ENCODE results near the gene PUM2.
"Not testable (repeated sequence)": the region's sequence is repeated elsewhere in the genome, so short reads cannot be mapped to it uniquely, and the experiment has no call there.

The PUM2 gene

GRCh38 chr2:20288642-20289340 lies 61.9 kb downstream of the PUM2 start:
- peaks cover 3% of the 10 kb centered on the region for H3K4me1 ChIP-seq (ENCODE audit: control insufficient read depth, insufficient read depth, low read length, poor library complexity, severe bottlenecking)
- H3K9me3 ChIP-seq (ENCODE audit: control insufficient read depth, low read length): no peaks in the 10 kb centered on the region
- 86 to 92% methylated on average over 2 to 3 of the region's 7 CpGs for WGBS, 2 experiments (ENCODE audit: insufficient coverage in 2 of 2)
- H3K36me3 ChIP-seq (ENCODE audit: control insufficient read depth, insufficient read depth, low read length): peaks cover 74% of the 10 kb centered on the region
- H3K4me3 ChIP-seq (ENCODE audit: extremely low read depth, insufficient read depth, low read length, poor library complexity, severe bottlenecking): no peak overlapping the region
- no peak overlapping the region for H3K27ac ChIP-seq (ENCODE audit: low read depth, low read length, severe bottlenecking)

GRCh38 chr2:20282916-20283592 lies 67.6 kb downstream of the PUM2 start:
- Histone ChIP-seq H3K27ac (ENCODE audit: low read depth, low read length, severe bottlenecking) (no peak overlapping the region), H3K9me3 (ENCODE audit: control insufficient read depth, low read length) (no peaks in the 10 kb centered on the region), H3K36me3 (ENCODE audit: control insufficient read depth, insufficient read depth, low read length) (peaks cover 69% of the 10 kb centered on the region), H3K4me3 (ENCODE audit: extremely low read depth, insufficient read depth, low read length, poor library complexity, severe bottlenecking) (no peak overlapping the region), H3K4me1 (ENCODE audit: control insufficient read depth, insufficient read depth, low read length, poor library complexity, severe bottlenecking) (no peaks in the 10 kb centered on the region)
- WGBS, 2 experiments (ENCODE audit: insufficient coverage in 2 of 2): 95 to 100% methylated on average over 2 to 3 of the region's 3 CpGs

- Histone ChIP-seq H3K9me3 (ENCODE audit: control insufficient read depth, low read length) (no peaks in the 10 kb centered on the region), H3K4me3 (ENCODE audit: extremely low read depth, insufficient read depth, low read length, poor library complexity, severe bottlenecking) (no peak overlapping the region), H3K4me1 (ENCODE audit: control insufficient read depth, insufficient read depth, low read length, poor library complexity, severe bottlenecking) (no peaks in the 10 kb centered on the region), H3K36me3 (ENCODE audit: control insufficient read depth, insufficient read depth, low read length) (peaks cover 68% of the 10 kb centered on the region), H3K27ac (ENCODE audit: low read depth, low read length, severe bottlenecking) (no peak overlapping the region)
- no CpG with 5 or more reads among the region's 2 CpGs for WGBS, 2 experiments (ENCODE audit: insufficient coverage in 2 of 2)
These were observed 68.8 kb downstream of the PUM2 start for GRCh38 chr2:20281876-20282275.

- H3K9me3 ChIP-seq (ENCODE audit: control insufficient read depth, low read length): no peaks in the 10 kb centered on the region
- no peaks in the 10 kb centered on the region for H3K4me1 ChIP-seq (ENCODE audit: control insufficient read depth, insufficient read depth, low read length, poor library complexity, severe bottlenecking)
- no peak overlapping the region for H3K27ac ChIP-seq (ENCODE audit: low read depth, low read length, severe bottlenecking)
- 93 to 95% methylated on average over 3 of the region's 4 CpGs for WGBS, 2 experiments (ENCODE audit: insufficient coverage in 2 of 2)
- no peak overlapping the region for H3K4me3 ChIP-seq (ENCODE audit: extremely low read depth, insufficient read depth, low read length, poor library complexity, severe bottlenecking)
- H3K36me3 ChIP-seq (ENCODE audit: control insufficient read depth, insufficient read depth, low read length): peaks cover 51% of the 10 kb centered on the region
These were observed 77.6 kb downstream of the PUM2 start for GRCh38 chr2:20273042-20273441.

- H3K27ac ChIP-seq (ENCODE audit: low read depth, low read length, severe bottlenecking); H3K4me1 ChIP-seq (ENCODE audit: control insufficient read depth, insufficient read depth, low read length, poor library complexity, severe bottlenecking); H3K9me3 ChIP-seq (ENCODE audit: control insufficient read depth, low read length); H3K4me3 ChIP-seq (ENCODE audit: extremely low read depth, insufficient read depth, low read length, poor library complexity, severe bottlenecking): not testable (repeated sequence)
- 93 to 98% methylated on average over 3 to 5 of the region's 6 CpGs for WGBS, 2 experiments (ENCODE audit: insufficient coverage in 2 of 2)
- H3K36me3 ChIP-seq (ENCODE audit: control insufficient read depth, insufficient read depth, low read length): peaks cover 57% of the 10 kb centered on the region
These were observed 82.3 kb downstream of the PUM2 start for GRCh38 chr2:20268317-20268716.

- Histone ChIP-seq H3K36me3 (ENCODE audit: control insufficient read depth, insufficient read depth, low read length) (peaks cover 59% of the 10 kb centered on the region), H3K9me3 (ENCODE audit: control insufficient read depth, low read length) (no peaks in the 10 kb centered on the region), H3K27ac (ENCODE audit: low read depth, low read length, severe bottlenecking) (no peak overlapping the region), H3K4me3 (ENCODE audit: extremely low read depth, insufficient read depth, low read length, poor library complexity, severe bottlenecking) (no peak overlapping the region), H3K4me1 (ENCODE audit: control insufficient read depth, insufficient read depth, low read length, poor library complexity, severe bottlenecking) (no peaks in the 10 kb centered on the region)
- 89% methylated on average over 1 of the region's 2 CpGs; no CpG with 5 or more reads in 1 of the 2 experiments for WGBS, 2 experiments (ENCODE audit: insufficient coverage in 2 of 2)
These were observed 83.1 kb downstream of the PUM2 start for GRCh38 chr2:20267529-20267928.

- H3K9me3 ChIP-seq (ENCODE audit: control insufficient read depth, low read length): no peaks in the 10 kb centered on the region
- peaks cover 67% of the 10 kb centered on the region for H3K36me3 ChIP-seq (ENCODE audit: control insufficient read depth, insufficient read depth, low read length)
- WGBS, 2 experiments (ENCODE audit: insufficient coverage in 2 of 2): 87% methylated on average over 2 of the region's 2 CpGs; no CpG with 5 or more reads in 1 of the 2 experiments
- no peak overlapping the region for H3K4me3 ChIP-seq (ENCODE audit: extremely low read depth, insufficient read depth, low read length, poor library complexity, severe bottlenecking)
- no peaks in the 10 kb centered on the region for H3K4me1 ChIP-seq (ENCODE audit: control insufficient read depth, insufficient read depth, low read length, poor library complexity, severe bottlenecking)
- no peak overlapping the region for H3K27ac ChIP-seq (ENCODE audit: low read depth, low read length, severe bottlenecking)
These were observed 86.0 kb downstream of the PUM2 start for GRCh38 chr2:20264629-20265028.

- Histone ChIP-seq H3K4me1 (ENCODE audit: control insufficient read depth, insufficient read depth, low read length, poor library complexity, severe bottlenecking) (no peaks in the 10 kb centered on the region), H3K27ac (ENCODE audit: low read depth, low read length, severe bottlenecking) (no peak overlapping the region), H3K4me3 (ENCODE audit: extremely low read depth, insufficient read depth, low read length, poor library complexity, severe bottlenecking) (no peak overlapping the region), H3K9me3 (ENCODE audit: control insufficient read depth, low read length) (no peaks in the 10 kb centered on the region), H3K36me3 (ENCODE audit: control insufficient read depth, insufficient read depth, low read length) (peaks cover 72% of the 10 kb centered on the region)
- no CpG with 5 or more reads among the region's 1 CpG for WGBS, 2 experiments (ENCODE audit: insufficient coverage in 2 of 2)
These were observed 93.2 kb downstream of the PUM2 start for GRCh38 chr2:20257411-20257810.

- 100% methylated on average over 1 to 2 of the region's 4 CpGs for WGBS, 2 experiments (ENCODE audit: insufficient coverage in 2 of 2)
- no peak overlapping the region for H3K27ac ChIP-seq (ENCODE audit: low read depth, low read length, severe bottlenecking)
- no peaks in the 10 kb centered on the region for H3K9me3 ChIP-seq (ENCODE audit: control insufficient read depth, low read length)
- peaks cover 70% of the 10 kb centered on the region for H3K36me3 ChIP-seq (ENCODE audit: control insufficient read depth, insufficient read depth, low read length)
- H3K4me3 ChIP-seq (ENCODE audit: extremely low read depth, insufficient read depth, low read length, poor library complexity, severe bottlenecking): no peak overlapping the region
- no peaks in the 10 kb centered on the region for H3K4me1 ChIP-seq (ENCODE audit: control insufficient read depth, insufficient read depth, low read length, poor library complexity, severe bottlenecking)
These were observed 95.9 kb downstream of the PUM2 start for GRCh38 chr2:20254731-20255130.

- H3K9me3 ChIP-seq (ENCODE audit: control insufficient read depth, low read length): no peaks in the 10 kb centered on the region
- no peak overlapping the region for H3K27ac ChIP-seq (ENCODE audit: low read depth, low read length, severe bottlenecking)
- peaks cover 85% of the 10 kb centered on the region for H3K36me3 ChIP-seq (ENCODE audit: control insufficient read depth, insufficient read depth, low read length)
- H3K4me1 ChIP-seq (ENCODE audit: control insufficient read depth, insufficient read depth, low read length, poor library complexity, severe bottlenecking): no peaks in the 10 kb centered on the region
- H3K4me3 ChIP-seq (ENCODE audit: extremely low read depth, insufficient read depth, low read length, poor library complexity, severe bottlenecking): no peak overlapping the region
These were observed 100.2 kb downstream of the PUM2 start for GRCh38 chr2:20250436-20250835.

- peaks cover 74% of the 10 kb centered on the region for H3K36me3 ChIP-seq (ENCODE audit: control insufficient read depth, insufficient read depth, low read length)
- WGBS, 2 experiments (ENCODE audit: insufficient coverage in 2 of 2): 96 to 100% methylated on average over 4 to 5 of the region's 6 CpGs
- H3K4me3 ChIP-seq (ENCODE audit: extremely low read depth, insufficient read depth, low read length, poor library complexity, severe bottlenecking): no peak overlapping the region
These were observed 101.5 kb downstream of the PUM2 start for GRCh38 chr2:20249170-20249569.

More at GRCh38 chr2:20249170-20249569, 101.5 kb downstream of the PUM2 start:
- Histone ChIP-seq H3K9me3 (ENCODE audit: control insufficient read depth, low read length) (no peaks in the 10 kb centered on the region), H3K4me1 (ENCODE audit: control insufficient read depth, insufficient read depth, low read length, poor library complexity, severe bottlenecking) (no peaks in the 10 kb centered on the region), H3K27ac (ENCODE audit: low read depth, low read length, severe bottlenecking) (no peak overlapping the region)

Data from mesodermal cell (in vitro differentiated cells).